ENCODE results near the gene SRD5A2.

SRD5A2 gene

DNA sequence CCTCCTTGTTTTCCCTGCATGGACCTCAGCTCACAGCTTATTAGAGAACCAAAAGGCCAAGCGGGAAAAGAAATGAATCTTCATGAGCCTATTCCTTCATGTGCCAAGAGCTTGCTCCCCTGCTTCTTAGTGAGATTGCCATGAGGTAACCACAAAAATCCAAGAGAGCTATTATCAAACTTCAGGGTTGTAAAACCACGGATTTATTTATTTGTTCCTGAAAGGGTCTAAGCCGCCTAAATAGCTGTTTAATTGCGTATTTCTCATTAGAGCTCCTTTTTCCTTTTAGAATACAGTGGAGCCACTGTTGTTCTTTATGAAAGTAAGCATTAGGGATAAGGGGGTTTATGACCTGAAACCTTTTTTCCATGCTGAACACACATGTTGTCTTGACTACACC, 58.0 kb downstream of the SRD5A2 start:
- Histone ChIP-seq H3K4me3 (ENCODE audit: low read depth, low read length) (no peak overlapping the region), H3K27ac (ENCODE audit: extremely low read depth, low read depth, low read length) (no peak overlapping the region), H3K9me3 (ENCODE audit: control insufficient read depth, insufficient read depth, low read depth, low read length) (no peaks in the 10 kb centered on the region), H3K36me3 (ENCODE audit: control insufficient read depth in 2 of 2, insufficient read depth in 1 of 2, low read length in 2 of 2) (no peaks in the 10 kb centered on the region), H3K4me1 (ENCODE audit: control insufficient read depth, insufficient read depth, low read length) (no peaks in the 10 kb centered on the region; the same call in 1 of the 2 replicates)
- ChIA-PET POLR2A (no interaction called here), CTCF (interaction anchor here (0.7 to 3.1 kb wide), 13 partner anchors 11 to 811 kb away, joined by 3 to 20 read pairs (median 4); no protein-coding TSS in a partner anchor)
- TF ChIP-seq RBAK (tag by site-specific recombination; IDR thresholded peaks at IDR 0.05) (no peak), ZFP3 (tag by site-specific recombination; IDR thresholded peaks at IDR 0.05; ENCODE audit: low read depth) (no peak), ZNF140 (tag by site-specific recombination; IDR thresholded peaks at IDR 0.05) (no peak), KLF7 (tag by site-specific recombination; IDR thresholded peaks at IDR 0.05; ENCODE audit: borderline replicate concordance) (no peak), ZNF596 (tag by site-specific recombination; IDR thresholded peaks at IDR 0.05) (no peak), ZNF23 (tag by site-specific recombination; IDR thresholded peaks at IDR 0.05; ENCODE audit: borderline replicate concordance) (no peak), ZNF560 (tag by site-specific recombination; IDR thresholded peaks at IDR 0.05; ENCODE audit: borderline replicate concordance) (no peak), ZSCAN5A (tag by site-specific recombination; IDR thresholded peaks at IDR 0.05) (no peak), ZFHX2 (tag by site-specific recombination; conservative IDR thresholded peaks at IDR 0.05) (no peak), SP3 (tag by site-specific recombination; IDR thresholded peaks at IDR 0.05) (no peak), GLIS1 (tag by site-specific recombination; IDR thresholded peaks at IDR 0.05) (peak; percentile 54), FEZF1 (tag by site-specific recombination; IDR thresholded peaks at IDR 0.05) (peak; percentile 35; the same call in 1 of the 2 replicates), ZNF645 (tag by site-specific recombination; IDR thresholded peaks at IDR 0.05) (no peak)
- TF ChIP-seq, protein P1, sequence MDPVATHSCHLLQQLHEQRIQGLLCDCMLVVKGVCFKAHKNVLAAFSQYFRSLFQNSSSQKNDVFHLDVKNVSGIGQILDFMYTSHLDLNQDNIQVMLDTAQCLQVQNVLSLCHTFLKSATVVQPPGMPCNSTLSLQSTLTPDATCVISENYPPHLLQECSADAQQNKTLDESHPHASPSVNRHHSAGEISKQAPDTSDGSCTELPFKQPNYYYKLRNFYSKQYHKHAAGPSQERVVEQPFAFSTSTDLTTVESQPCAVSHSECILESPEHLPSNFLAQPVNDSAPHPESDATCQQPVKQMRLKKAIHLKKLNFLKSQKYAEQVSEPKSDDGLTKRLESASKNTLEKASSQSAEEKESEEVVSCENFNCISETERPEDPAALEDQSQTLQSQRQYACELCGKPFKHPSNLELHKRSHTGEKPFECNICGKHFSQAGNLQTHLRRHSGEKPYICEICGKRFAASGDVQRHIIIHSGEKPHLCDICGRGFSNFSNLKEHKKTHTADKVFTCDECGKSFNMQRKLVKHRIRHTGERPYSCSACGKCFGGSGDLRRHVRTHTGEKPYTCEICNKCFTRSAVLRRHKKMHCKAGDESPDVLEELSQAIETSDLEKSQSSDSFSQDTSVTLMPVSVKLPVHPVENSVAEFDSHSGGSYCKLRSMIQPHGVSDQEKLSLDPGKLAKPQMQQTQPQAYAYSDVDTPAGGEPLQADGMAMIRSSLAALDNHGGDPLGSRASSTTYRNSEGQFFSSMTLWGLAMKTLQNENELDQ (tag by site-specific recombination; IDR thresholded peaks at IDR 0.05; ENCODE audit: low read depth) = no peak

- H3K4me3 ChIP-seq (ENCODE audit: low read depth, low read length) = no peak overlapping the region
- POLR2A ChIA-PET = no interaction called here
- H3K36me3 ChIP-seq (ENCODE audit: control insufficient read depth in 2 of 2, insufficient read depth in 1 of 2, low read length in 2 of 2) = no peaks in the 10 kb centered on the region
- no peaks in the 10 kb centered on the region for H3K9me3 ChIP-seq (ENCODE audit: control insufficient read depth, insufficient read depth, low read depth, low read length)
- CTCF ChIA-PET = no interaction called here
- no peaks in the 10 kb centered on the region for H3K4me1 ChIP-seq (ENCODE audit: control insufficient read depth, insufficient read depth, low read length)
- H3K27ac ChIP-seq (ENCODE audit: extremely low read depth, low read depth, low read length) = no peak overlapping the region
- TF ChIP-seq GLIS2 (tag by site-specific recombination; IDR thresholded peaks at IDR 0.05) (no peak), ZNF777 (tag by site-specific recombination; IDR thresholded peaks at IDR 0.05; ENCODE audit: borderline replicate concordance) (no peak), KLF7 (tag by site-specific recombination; IDR thresholded peaks at IDR 0.05; ENCODE audit: borderline replicate concordance) (no peak), EGR2 (tag by site-specific recombination; IDR thresholded peaks at IDR 0.05; ENCODE audit: low read depth) (no peak), ZBTB26 (tag by site-specific recombination; optimal IDR thresholded peaks at IDR 0.05) (no peak), ZNF174 (tag by site-specific recombination; IDR thresholded peaks at IDR 0.05) (no peak), ZXDB (tag by site-specific recombination; IDR thresholded peaks at IDR 0.05) (no peak), ZNF785 (tag by site-specific recombination; IDR thresholded peaks at IDR 0.05) (no peak), ZFP3 (tag by site-specific recombination; IDR thresholded peaks at IDR 0.05; ENCODE audit: low read depth) (no peak), ZNF341 (tag by site-specific recombination; IDR thresholded peaks at IDR 0.05; ENCODE audit: low read depth) (no peak), KLF8 (tag by site-specific recombination; IDR thresholded peaks at IDR 0.05) (no peak), ZNF768 (tag by site-specific recombination; IDR thresholded peaks at IDR 0.05) (no peak), ZNF624 (tag by site-specific recombination; IDR thresholded peaks at IDR 0.05) (no peak), ZNF302 (tag by site-specific recombination; IDR thresholded peaks at IDR 0.05; ENCODE audit: low read depth) (no peak), ZIC2 (tag by site-specific recombination; IDR thresholded peaks at IDR 0.05) (no peak), ZNF394 (tag by site-specific recombination; IDR thresholded peaks at IDR 0.05; ENCODE audit: borderline replicate concordance) (no peak)
Observed at GRCh38 chr2:31517442-31518203, 63.1 kb downstream of the SRD5A2 start.

All from HEK293 (cell line).